GM21619 (cell line): ENCODE results near the gene LMAN2L.

ENCODE experiments used
- ATAC-seq: cut with Tn5 transposase; IDR thresholded peaks from one replicate; pipeline ENCODE4 v1.9.1; 2021; ENCODE audit not compliant: unreplicated experiment

LMAN2L gene

DNA sequence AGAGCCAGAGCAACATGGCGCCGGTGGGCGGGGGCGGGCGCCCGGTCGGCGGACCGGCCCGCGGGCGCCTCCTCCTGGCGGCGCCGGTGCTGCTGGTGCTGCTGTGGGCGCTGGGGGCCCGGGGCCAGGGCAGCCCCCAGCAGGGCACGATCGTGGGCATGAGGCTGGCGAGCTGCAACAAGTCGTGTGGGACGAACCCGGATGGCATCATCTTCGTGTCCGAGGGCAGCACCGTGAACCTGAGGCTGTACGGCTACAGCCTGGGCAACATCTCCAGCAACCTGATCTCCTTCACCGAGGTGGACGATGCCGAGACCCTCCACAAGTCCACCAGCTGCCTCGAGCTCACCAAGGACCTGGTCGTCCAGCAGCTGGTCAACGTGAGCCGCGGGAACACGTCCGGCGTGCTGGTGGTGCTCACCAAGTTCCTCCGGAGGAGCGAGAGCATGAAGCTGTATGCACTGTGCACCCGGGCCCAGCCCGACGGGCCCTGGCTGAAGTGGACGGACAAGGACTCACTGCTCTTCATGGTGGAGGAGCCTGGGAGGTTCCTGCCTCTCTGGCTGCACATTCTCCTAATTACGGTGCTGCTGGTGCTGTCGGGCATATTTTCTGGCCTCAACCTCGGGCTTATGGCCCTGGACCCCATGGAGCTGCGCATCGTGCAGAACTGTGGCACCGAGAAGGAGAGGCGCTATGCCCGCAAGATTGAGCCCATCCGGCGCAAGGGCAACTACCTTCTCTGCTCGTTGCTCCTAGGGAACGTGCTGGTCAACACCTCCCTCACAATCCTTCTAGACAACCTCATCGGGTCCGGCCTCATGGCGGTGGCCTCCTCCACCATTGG is 21.3 kb upstream of the LMAN2L start:
- ATAC-seq: peak; percentile 9

DNA sequence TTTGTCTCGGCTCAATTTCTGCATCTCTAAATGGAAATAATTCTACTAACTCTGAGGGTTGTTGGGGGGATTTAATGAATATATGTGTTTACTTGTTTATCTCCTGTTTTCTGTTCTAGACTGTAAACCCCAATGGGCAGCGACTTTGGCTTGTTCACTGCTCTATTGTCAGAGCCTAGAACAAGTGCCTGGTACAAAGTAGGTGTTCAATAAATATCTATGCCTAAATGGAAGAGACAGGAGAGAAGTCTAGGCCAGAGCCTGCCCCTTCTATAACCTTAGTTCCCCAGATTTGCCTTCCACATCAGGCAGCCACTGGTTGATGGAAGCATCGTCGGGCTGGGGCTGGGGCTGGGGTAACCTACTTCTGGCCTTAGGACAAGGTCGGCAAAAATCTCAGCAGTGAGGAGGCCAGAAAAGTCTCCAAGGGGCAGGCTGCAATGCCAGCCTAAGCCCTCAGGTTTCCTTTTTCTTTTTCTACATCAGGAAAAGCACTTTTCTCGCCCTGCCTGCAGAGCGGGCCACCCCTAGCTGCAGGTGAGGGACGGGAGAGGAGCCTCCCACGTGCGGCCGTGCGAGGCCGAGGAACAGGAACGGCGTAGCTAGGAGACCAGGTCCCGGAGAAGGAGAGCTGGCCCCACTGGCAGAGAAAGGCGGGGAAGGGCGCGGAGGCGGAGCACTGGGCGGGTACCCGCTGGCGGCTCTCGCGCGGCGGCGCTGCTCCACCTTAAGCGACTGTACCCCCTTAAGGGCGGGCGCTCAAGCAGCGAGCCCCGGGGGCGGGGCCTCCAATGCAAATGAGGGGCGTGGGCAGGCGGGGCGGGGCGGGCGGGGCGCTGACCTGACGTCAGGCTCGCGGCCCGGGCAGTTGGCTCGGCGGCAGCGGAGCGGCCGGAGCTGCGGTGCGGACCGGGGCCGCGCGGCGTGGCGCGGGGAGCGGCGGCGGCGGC is 20.4 kb upstream of the LMAN2L start, which contains the start of gene CNNM4:
Gene CNNM4, plus strand, starts transcription at position 867 of the 950 bp plus-strand sequence. CDS start 98 bp downstream, outside the sequence.
- ATAC-seq: peak; percentile 82

DNA sequence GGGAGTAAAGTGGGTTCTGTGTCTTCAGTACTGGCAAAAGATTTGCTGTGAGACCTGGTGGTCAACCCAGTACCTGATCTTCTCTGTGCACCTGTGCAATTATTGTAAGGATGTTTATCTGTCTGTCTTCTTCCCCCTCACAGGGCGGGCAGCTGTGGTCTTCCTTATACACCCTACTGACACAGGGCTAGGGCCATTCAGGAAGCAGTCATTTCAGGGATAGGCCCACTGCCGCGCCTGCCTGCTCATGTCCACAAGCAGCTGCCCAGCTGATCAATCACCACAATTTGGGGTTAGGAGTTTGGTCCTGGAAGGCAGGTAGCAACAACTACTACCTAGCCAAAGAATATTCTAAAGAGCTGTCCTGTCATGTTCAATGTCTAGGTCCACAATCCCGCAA is 19.7 kb upstream of the LMAN2L start:
- ATAC-seq: no peak

DNA sequence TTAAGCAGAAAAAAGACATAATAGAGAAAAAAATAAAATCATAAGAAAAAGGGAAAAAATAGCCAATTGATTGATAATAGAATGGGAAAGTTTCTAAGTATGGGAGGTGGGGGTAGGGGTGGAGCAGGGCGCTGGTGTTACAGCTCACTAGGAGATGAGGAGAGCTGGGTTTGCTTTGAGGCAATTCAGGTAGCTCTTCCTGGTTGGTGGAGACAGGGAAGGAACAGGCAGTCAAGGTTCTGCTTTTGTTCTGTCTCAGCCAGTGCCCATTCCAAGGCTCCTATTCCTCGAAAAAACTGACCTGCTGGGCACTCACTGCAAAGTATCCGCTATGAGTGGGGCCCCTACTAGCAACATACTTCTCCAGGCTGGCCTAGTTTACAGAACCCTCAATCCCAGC is 19.1 kb upstream of the LMAN2L start:
- ATAC-seq: no peak

DNA sequence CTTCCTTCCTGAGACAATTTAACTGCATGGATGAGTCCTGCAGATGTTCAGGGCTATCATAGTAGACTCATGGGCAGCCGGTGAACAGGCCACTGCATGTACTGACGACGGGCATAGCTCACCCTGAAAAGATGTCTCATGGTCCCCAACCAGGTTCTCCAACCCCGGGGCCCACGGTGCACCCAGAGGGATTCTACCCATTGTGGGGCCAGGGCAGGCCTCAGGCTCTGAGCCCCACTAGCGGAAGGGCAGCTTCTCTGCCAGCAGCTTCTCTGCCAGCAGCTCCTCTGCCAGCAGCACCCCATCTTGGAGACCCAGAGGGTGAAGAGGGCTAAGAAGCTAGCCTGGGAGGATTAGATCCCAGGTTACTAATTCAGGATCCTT is 17.6 kb upstream of the LMAN2L start:
- no peak for ATAC-seq

DNA sequence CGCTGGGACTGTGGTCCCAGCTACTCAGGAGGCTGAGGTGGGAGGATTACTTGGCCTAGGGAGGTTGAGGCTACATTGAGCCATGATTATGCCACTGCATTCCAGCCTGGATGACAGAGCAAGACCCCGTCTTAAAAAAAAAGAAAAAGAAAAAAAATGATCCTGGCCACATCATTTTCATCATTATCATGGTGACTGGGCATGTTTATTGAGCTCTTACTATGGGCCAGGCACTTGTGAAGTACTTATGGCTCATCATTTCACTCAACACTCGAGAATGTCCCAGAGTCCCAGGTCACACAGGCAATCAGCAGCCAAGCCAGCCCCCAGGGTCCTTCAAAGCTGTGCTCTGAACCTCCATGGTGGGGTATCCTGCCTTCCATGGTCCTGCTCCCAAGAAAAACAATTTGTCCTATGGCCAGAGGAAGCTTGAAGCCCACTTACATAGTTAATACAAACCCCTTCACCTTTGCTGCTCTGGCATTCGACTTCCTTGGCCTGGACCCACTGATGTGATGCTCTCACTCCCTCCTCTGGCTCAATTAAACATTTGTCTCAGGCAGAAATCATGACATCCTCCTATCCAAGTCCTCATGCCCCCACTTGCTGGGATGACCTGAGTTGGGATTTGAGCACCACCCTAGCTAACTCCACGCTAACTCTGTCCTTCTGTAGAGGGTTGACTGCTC is 17.1 kb upstream of the LMAN2L start:
- no peak for ATAC-seq

DNA sequence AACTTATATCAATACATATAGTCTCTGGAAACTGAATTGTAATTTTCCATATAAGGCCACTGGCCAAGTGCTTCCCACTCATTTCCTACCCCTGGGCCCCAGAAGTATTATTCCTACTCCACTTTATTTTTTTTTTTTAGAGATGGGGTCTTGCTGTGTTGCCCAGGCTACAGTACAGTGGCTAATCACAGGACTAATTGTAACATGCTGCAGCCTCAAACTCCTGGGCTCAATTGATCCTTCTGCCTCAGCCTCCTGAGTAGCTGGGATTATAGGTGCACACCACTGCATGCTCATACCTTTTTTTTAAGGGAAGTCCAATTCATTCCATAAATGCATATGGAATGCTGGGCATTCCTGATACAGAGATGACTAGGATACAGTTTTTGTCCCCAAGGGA is 14.5 kb upstream of the LMAN2L start:
- ATAC-seq: no peak

DNA sequence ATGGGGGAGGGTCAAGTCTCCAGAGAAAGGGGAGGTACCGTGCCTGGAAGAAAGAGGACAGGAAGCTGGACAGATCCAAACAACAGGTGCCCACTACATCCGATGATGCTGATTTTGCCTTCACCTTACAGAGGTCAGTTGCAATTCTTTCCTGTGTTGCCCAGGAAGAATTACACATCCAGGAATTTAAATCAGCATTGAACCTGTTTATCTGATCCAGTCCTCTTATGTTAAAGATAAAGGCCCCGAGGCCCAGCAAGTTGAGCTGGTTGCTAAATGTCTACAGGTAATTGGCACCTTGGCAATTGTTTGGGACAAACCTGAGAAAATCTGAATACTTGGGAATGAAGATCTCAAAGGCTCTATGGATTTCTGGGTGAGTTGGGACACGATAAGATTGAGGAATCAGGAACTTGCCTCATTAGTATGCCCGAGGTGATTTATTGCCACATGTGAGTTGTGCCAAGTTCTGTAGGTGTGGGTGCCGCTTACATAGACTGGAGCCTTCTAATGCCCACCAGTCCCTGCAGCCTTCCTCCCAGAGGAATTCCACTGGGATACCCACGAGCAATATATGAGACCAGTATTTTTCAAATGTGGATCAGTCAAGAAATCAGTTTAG is 13.9 kb upstream of the LMAN2L start:
- ATAC-seq: no peak

DNA sequence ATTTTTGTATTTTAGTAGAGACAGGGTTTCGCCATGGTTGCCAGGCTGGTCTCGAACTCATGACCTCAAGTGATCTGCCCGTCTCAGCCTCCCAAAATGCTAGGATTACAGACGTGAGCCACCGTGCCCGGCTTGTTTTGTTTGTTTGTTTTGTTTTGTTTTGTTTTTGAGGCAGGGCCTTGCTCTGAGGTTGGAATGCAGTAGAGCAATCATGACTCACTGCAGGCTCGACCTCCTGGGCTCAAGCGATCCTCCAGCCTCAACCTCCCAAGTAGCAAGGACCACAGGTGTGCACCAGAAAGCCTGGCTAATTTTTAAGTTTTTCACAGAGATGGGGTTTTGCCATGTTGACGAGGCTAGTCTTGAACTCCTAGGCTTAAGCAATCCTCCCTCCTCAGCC is 11.9 kb upstream of the LMAN2L start:
- ATAC-seq: no peak

DNA sequence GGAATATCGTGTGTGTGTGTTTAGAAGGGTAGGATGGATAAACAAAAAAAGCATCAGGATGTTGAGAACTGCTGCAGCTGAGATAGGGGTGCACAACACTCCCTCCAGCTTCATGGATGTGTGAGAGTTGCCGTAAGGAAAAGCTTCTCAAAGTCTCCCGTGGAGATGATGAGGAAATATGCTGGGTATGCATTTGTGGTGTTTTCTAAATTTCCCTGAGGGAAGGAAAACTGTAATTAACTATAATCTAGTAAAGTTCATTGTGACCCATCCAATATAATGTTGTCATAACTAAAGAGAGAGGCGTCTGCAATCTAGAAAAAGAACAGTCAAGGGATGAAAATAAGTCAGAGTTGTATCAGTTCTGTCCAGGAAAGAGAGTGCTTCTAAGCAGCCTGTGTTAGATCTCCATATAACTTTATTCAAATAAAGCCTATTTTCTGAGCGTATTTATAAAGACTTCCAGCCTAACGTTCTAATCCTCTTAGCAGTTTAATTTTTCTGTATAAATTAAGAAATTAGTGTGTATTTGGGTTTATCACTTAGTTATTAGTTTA is 7.3 kb upstream of the LMAN2L start:
- no peak for ATAC-seq

DNA sequence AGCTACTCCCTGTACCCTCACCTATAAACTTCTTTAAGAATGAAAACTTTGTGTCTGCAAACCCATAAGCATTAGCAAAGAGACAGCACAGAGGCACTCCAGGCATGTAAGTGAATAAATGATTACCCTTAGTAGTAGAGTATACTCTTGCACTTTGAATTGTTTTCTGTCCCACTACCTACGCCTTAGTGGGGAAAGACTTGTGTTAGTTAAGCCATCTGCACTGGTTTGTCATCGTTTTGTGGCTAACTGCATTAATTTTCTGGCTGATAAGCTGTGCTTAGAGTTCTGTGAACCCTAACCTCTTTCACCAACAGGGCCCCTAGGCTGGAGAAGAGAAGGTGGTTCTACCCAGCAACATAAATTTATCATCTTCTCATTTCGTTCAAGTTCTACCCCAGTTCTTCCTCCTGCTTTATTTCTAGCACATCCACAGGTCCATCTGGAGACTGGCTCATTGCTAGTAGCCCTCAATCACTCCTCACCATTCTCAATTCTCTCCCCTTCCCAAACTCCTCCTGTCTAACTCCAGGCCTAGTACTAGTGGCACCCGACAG is 710 bp downstream of the LMAN2L start:
- ATAC-seq: no peak

DNA sequence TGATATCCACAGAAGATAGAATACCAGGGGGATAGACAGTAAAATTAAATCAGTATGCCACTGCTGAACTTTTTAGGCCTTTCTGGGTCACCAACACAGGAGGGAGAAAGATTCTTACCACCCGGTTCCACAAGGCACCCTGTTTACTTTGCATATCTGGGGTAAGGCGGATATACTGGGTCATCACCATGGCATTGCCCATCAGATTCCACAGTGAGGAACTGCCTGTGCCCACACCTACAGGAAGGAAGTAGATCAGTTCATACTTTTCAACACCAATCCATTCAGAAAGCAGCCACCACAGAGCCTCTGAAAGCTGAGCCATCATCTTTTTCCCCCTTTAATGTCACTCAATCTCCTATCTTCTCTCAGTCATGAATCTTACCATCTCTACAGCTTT is 2.0 kb downstream of the LMAN2L start:
- no peak for ATAC-seq

DNA sequence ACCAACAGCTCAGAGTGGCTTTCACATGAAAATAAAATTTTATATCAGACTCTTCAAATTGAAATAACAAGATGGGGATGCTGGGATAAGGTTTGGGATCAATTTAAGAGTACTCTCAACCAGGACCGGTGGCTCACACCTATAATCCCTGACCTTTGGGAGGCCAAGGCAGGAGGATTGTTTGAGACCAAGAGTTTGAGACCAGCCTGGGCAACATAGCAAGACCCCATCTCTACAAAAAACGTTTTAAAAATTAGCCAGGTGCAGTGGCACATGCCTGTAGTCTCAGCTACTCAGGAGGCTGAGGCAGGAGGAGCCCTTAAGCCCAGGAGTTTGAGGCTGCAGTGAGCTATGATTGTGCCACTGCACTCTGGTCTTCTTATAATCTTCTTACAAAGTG is 2.6 kb downstream of the LMAN2L start:
- no peak for ATAC-seq

DNA sequence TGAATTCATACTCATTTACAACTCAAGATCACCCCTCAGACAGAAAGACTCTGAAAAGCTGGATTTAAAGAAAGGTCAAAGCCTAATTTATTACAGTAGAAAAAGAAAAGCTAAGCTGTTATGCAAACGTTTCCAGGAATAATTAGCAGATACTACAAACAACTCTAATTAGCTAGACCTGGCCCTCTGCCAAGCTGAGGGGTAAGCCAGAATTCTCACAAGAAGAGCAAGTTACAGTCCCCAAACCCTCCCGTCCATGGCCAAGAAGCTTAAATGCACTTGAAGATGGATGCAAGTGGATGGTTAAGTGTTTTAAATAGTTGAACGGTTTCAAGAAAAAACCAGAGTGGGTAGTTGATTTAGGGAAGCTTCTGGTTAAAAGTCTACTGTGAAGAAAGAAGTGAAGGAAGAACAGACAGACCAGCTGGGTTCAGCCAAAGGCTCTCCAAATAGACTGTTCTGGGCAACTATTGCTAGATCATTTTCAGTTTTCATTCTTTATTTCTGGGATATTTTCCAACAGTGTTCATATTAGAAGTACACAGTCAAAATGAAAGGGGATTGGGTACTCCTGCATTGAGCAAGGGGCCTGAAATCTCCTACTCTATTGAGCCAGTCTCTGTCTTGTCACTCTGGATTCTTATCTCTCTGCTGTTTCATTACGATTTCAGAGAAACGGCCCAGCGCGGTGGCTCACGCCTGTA is 4.8 kb downstream of the LMAN2L start:
- ATAC-seq: no peak

DNA sequence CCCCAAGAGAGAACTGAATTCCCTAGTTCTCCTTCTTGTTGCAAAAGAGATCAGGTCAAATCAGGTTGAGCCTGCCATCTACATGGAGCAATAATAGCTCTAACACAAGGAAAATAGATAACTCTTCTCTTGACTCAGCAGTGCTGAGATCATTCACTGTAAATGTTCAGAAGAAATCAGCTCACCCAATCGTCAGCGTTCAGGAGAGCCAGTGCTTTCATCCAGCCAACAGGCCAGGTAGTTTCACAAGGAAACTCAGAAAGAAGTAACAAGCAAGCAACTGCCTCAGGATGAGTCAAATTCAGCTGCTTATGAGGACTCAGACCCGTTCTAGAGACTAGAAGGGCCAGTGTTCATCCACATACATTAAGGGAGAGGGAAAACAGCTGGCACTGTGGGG is 5.9 kb downstream of the LMAN2L start:
- no peak for ATAC-seq

DNA sequence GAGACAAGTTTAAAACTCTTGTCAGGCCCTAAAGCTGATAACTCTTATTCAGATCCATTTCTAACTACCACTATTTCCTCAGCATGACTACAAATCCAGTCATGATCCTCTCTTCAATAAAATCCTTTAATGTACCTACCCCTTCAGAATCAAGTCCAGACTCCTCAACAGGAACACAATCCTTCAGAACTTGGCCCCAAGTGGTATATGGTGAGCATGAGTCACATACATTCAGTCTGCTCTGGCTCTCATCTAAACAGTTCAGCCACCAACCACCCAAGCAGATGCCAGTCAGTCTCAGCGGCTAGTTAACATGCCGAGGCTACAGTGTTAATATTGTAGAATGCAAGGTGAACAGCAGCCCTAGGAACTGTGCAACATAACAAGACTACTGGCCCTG is 9.7 kb downstream of the LMAN2L start:
- no peak for ATAC-seq

DNA sequence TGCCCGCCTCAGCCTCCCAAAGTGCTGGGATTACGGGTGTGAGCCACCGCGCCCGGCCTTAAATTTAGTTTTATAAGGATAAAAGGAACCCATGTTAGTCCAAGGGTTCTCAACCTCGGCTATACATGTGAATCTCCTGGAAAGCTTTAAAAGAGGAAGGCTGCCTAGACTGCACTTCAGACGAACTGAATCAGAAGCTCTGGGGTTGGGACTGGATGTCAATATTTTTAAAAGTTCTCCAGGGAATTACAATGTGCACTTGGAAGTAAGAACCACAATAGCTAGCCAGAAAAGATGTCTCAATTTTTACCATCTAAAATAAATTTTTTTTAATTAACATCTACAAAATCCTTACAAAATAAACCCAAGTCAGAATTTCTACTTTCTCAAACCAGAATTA is 10.1 kb downstream of the LMAN2L start:
- no peak for ATAC-seq

DNA sequence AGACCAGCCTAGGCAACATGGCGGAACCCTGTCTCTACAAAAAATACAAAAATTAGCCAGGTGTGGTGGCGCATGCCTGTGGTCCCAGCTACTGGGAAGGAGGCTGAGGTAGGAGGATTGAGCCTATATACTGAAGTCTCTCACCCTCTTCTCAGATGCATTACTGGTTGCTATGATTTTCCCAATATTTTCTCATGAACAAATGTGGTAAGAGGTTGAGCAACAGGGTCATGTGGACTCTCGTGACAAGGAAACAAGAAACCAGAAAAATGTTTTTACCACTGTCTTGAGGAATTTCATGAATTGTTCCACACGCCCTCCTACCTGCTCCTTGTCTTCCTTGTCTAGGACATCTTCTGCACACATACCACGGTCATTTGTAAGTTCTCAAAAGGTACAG is 12.4 kb downstream of the LMAN2L start:
- no peak for ATAC-seq

DNA sequence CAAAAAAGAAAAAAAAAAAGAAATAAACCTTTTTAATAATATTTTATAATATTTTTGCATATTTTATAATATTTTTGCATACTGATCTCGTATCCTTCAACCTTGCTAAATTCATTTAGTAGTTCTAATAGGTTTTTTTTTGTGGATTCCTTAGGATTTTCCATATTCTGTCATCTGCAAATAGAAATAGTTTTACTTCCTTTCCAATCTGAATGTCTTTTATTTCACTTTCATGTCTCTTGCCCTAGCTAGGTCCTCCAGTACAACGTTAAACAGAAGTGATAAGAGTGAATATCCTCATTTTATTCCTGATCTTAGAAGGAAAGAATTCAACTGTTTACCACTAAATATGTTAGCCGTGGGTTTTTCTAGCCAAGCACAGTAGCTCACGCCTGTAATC is 13.7 kb downstream of the LMAN2L start:
- no peak for ATAC-seq

DNA sequence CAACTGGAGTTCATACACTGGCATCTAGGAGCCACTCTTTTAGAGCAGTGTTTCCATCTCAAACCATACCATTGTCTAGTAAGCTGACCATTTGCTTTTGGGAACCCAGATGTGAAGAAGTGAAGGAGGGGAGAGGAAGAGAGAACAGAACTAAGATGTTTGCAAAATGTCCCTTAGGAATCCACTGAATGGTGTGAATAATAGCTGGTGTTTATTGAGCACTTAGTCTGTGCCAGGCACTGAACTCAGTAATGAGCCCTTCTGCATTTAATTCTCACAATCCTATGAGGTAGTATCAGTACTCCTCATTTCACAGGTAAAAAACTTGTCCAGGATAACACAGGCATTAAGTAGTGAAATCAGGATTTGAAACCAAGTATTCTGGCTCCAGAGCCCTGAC is 23.5 kb downstream of the LMAN2L start:
- ATAC-seq: no peak
